H1 (cell line): ENCODE data around the gene AGBL1. TPM values are rescaled to one million over a fixed set of nuclear protein-coding genes. Genes with fewer than 3 reads are reported as not detected.

Source experiments
- CTCF ChIA-PET: fragments of 300-600 bp; sonication (Branson Sonifier 250); formaldehyde crosslinking; loops from one replicate; lab custom pipeline; 2021; ENCODE audit not compliant: partially characterized antibody; lab: Charles Lee
- POLR2A ChIA-PET: fragments of 300-600 bp; sonication (Branson Sonifier 250); formaldehyde crosslinking; loops from one replicate; lab custom pipeline; 2021; ENCODE audit warnings: inconsistent platforms; ENCODE audit not compliant: partially characterized antibody; lab: Charles Lee
- DNase-seq, 2 experiments: peaks; one replicate each; pipeline versions ENCODE4 v3.0.0 to v3.0.0-alpha.2; 2010 to 2022; ENCODE audit warnings: low spot score in 2 of 2, low read depth in 1 of 2, mixed read lengths in 1 of 2
- FAIRE-seq: peaks from 2 replicates; lab custom pipeline; 2011; peaks lifted over from hg19 to GRCh38; lab: Jason Lieb, UNC
- H2AFZ ChIP-seq: 2 replicates; pipeline ENCODE4 v1.8.1; 2012; ENCODE audit warnings: low read length, inconsistent platforms
- H2AK5ac ChIP-seq: 2 replicates; pipeline ENCODE4 v1.6.1; 2013; ENCODE audit warnings: low read depth, low read length
- H2BK120ac ChIP-seq: replicated peaks from 2 replicates; pipeline ENCODE3; 2013; ENCODE audit warnings: low read depth, low read length, inconsistent platforms
- H2BK12ac ChIP-seq: 2 replicates; pipeline ENCODE4 v1.6.1; 2013; ENCODE audit warnings: low read depth, low read length
- H2BK15ac ChIP-seq: 2 replicates; pipeline ENCODE4 v1.6.1; 2013; ENCODE audit warnings: low read length
- H2BK20ac ChIP-seq: 2 replicates; pipeline ENCODE4 v1.6.1; 2013; ENCODE audit warnings: low read length
- H2BK5ac ChIP-seq: 2 replicates; pipeline ENCODE4 v1.6.1; 2013; ENCODE audit warnings: low read depth, low read length
- H3K14ac ChIP-seq: 2 replicates; pipeline ENCODE4 v1.6.1; 2013; ENCODE audit warnings: inconsistent platforms; ENCODE audit not compliant: insufficient read length
- H3K18ac ChIP-seq: 2 replicates; pipeline ENCODE4 v1.6.1; 2013; ENCODE audit warnings: low read length; ENCODE audit errors: extremely low read depth
- H3K23ac ChIP-seq: 2 replicates; pipeline ENCODE4 v1.6.1; 2013; ENCODE audit warnings: inconsistent platforms; ENCODE audit not compliant: insufficient read length
- H3K23me2 ChIP-seq: 2 replicates; pipeline ENCODE4 v1.6.1; 2013; ENCODE audit warnings: low read depth, low read length
- H3K27ac ChIP-seq: 2 replicates; pipeline ENCODE4 v1.6.1; 2011; ENCODE audit warnings: low read depth, low read length, inconsistent platforms
- H3K27me3 ChIP-seq, 4 experiments: replicated peaks in 1 of 4; 1 replicate in 1 of 4; 2 replicates in 3 of 4; pipeline versions ENCODE4 v1.6.1 to v1.8.1; 2011 to 2013; ENCODE audit warnings: low read length in 3 of 4, mild to moderate bottlenecking in 3 of 4, inconsistent platforms in 2 of 4, mixed read lengths in 2 of 4, moderate library complexity in 1 of 4; ENCODE audit not compliant: control insufficient read depth in 3 of 4, insufficient read depth in 3 of 4; ENCODE audit errors: extremely low read depth in 1 of 4
- H3K36me3 ChIP-seq, 4 experiments: 2 replicates each; pipeline versions ENCODE4 v1.6.1 to v1.8.1; 2011 to 2013; ENCODE audit warnings: mild to moderate bottlenecking in 4 of 4, low read length in 3 of 4, moderate library complexity in 2 of 4, control low read depth in 1 of 4, inconsistent platforms in 1 of 4; ENCODE audit not compliant: insufficient read depth in 4 of 4, control insufficient read depth in 2 of 4
- H3K4ac ChIP-seq: replicated peaks from 2 replicates; pipeline ENCODE3; 2013; ENCODE audit warnings: low read length, low read depth, mixed read lengths, inconsistent platforms; ENCODE audit not compliant: insufficient read length
- H3K4me1 ChIP-seq, 4 experiments: replicated peaks in 1 of 4; 1 replicate in 1 of 4; 2 replicates in 3 of 4; pipeline versions ENCODE4 v1.6.1 to v1.8.1; 2011 to 2013; ENCODE audit warnings: low read length in 3 of 4, inconsistent platforms in 2 of 4, mixed read lengths in 1 of 4; ENCODE audit not compliant: insufficient read depth in 4 of 4, control insufficient read depth in 3 of 4
- H3K4me2 ChIP-seq, 2 experiments: 2 replicates each; pipeline versions ENCODE4 v1.6.1 to v1.8.1; 2011 to 2013; ENCODE audit warnings: low read depth in 2 of 2, low read length in 2 of 2, control low read depth in 1 of 2, inconsistent platforms in 1 of 2, mild to moderate bottlenecking in 1 of 2; ENCODE audit not compliant: insufficient read depth in 1 of 2
- H3K4me3 ChIP-seq, 4 experiments: fragments of 200-600, 300-600 bp in 1 of 4; sonication (generic), shearing (Covaris generic), sonication (Bioruptor Twin) in 1 of 4; 2 replicates each; pipeline versions ENCODE4 v1.5.1 to v1.8.1; 2011 to 2016; ENCODE audit warnings: low read length in 4 of 4, low read depth in 3 of 4, control low read depth in 2 of 4, inconsistent platforms in 2 of 4, mild to moderate bottlenecking in 2 of 4, mixed read lengths in 1 of 4, moderate library complexity in 1 of 4; ENCODE audit not compliant: insufficient read depth in 2 of 4; ENCODE audit errors: extremely low read depth in 1 of 4
- H3K56ac ChIP-seq: replicated peaks from 2 replicates; pipeline ENCODE3; 2013; ENCODE audit warnings: low read depth, mild to moderate bottlenecking, mixed read lengths, low read length, inconsistent platforms; ENCODE audit not compliant: insufficient read length
- H3K79me1 ChIP-seq: 2 replicates; pipeline ENCODE4 v1.6.1; 2013; ENCODE audit warnings: low read depth, low read length, control low read depth
- H3K79me2 ChIP-seq, 2 experiments: 2 replicates each; pipeline versions ENCODE4 v1.6.1 to v1.8.1; 2012 to 2013; ENCODE audit warnings: low read length in 2 of 2, mild to moderate bottlenecking in 2 of 2, inconsistent platforms in 1 of 2; ENCODE audit not compliant: insufficient read depth in 2 of 2, control insufficient read depth in 1 of 2
- H3K9ac ChIP-seq, 4 experiments: replicated peaks in 1 of 4; 1 replicate in 1 of 4; 2 replicates in 3 of 4; pipeline versions ENCODE4 v1.6.1 to v1.8.1; 2011 to 2013; ENCODE audit warnings: low read depth in 3 of 4, low read length in 3 of 4, control low read depth in 2 of 4, mild to moderate bottlenecking in 2 of 4, moderate library complexity in 2 of 4, inconsistent platforms in 1 of 4; ENCODE audit errors: extremely low read depth in 1 of 4
- H3K9me3 ChIP-seq, 2 experiments: 2 replicates each; pipeline versions ENCODE4 v1.6.1 to v1.8.1; 2012 to 2013; ENCODE audit warnings: mild to moderate bottlenecking in 2 of 2, moderate library complexity in 2 of 2, control low read depth in 1 of 2, inconsistent platforms in 1 of 2, low read depth in 1 of 2, low read length in 1 of 2, mixed read lengths in 1 of 2; ENCODE audit not compliant: insufficient read depth in 2 of 2
- H4K20me1 ChIP-seq, 2 experiments: replicated peaks in 1 of 2; 2 replicates each; pipeline versions ENCODE3 to v1.8.1; 2011 to 2013; ENCODE audit warnings: inconsistent platforms in 2 of 2, low read length in 2 of 2, mild to moderate bottlenecking in 1 of 2; ENCODE audit not compliant: insufficient read depth in 2 of 2, control insufficient read depth in 1 of 2
- H4K5ac ChIP-seq: 2 replicates; pipeline ENCODE4 v1.6.1; 2013; ENCODE audit warnings: low read length, low read depth, mixed read lengths, inconsistent platforms; ENCODE audit not compliant: insufficient read length
- H4K8ac ChIP-seq: 2 replicates; pipeline ENCODE4 v1.8.0; 2013; ENCODE audit warnings: mild to moderate bottlenecking, moderate library complexity, low read length, inconsistent platforms; ENCODE audit not compliant: insufficient read depth; ENCODE audit errors: extremely low read depth
- H4K91ac ChIP-seq: replicated peaks from 2 replicates; pipeline ENCODE3; 2013; ENCODE audit warnings: low read length, mixed read lengths, inconsistent platforms; ENCODE audit not compliant: insufficient read length
- MAX ChIP-seq: IDR thresholded peaks from 2 replicates; pipeline ENCODE4 v1.6.1; 2012; ENCODE audit warnings: inconsistent platforms
- TBP ChIP-seq: IDR thresholded peaks from 2 replicates; pipeline ENCODE4 v1.6.1; 2011; ENCODE audit warnings: low read depth, low read length, improper control_type of control experiment
- WGBS, 2 experiments: shearing (Covaris generic) in 1 of 2; methylation state at CpG; one replicate each; pipeline versions ENCODE4 v1.1.6 to v1.1.7; 2013 to 2015; ENCODE audit warnings: low lambda C conversion rate in 2 of 2, mixed read lengths in 2 of 2, inconsistent platforms in 1 of 2, low coverage in 1 of 2, missing lambda C conversion rate in 1 of 2; ENCODE audit not compliant: insufficient replicate concordance in 2 of 2, insufficient coverage in 1 of 2, insufficient read length in 1 of 2; ENCODE audit errors: extremely low coverage in 1 of 2, missing lambda C conversion rate in 1 of 2; 5-methylcytosine and 5-hydroxymethylcytosine counted together
- polyA plus RNA-seq, 7 experiments: library from polyadenylated mRNA; depleted of rRNA in 3 of 7; stranded (reverse) in 5 of 7; unstranded in 2 of 7; fragments of >200 nt in 5 of 7; fragments of 200-250 nt in 2 of 7; gene quantifications; 1 replicate in 5 of 7; 2 replicates in 1 of 7; 4 replicates in 1 of 7; pipeline versions ENCODE4 v1.2.1 to v1.2.3, GENCODE V29; 2011 to 2013; ENCODE audit warnings: missing spikeins in 2 of 7, mixed read lengths in 2 of 7
- total RNA-seq: library from RNA; stranded (reverse); fragmentation: NEBNext Ultra II Directional; extraction: Animal tissue kit (Norgen Biotek cat#: 25700); gene quantifications from 2 replicates; pipeline ENCODE4 v1.2.1, GENCODE V29; 2021

Gene AGBL1
- total and polyA plus RNA-seq, 2 of the 8 experiments (the other 6 are each of a cell fraction or from before 2014, with no cell fraction given) = not detected

GRCh38 chr15:86213888-86214287, 134.2 kb downstream of the AGBL1 start:
- Histone ChIP-seq H2BK12ac (no peak overlapping the region), H3K23ac (no peak overlapping the region), H3K79me1 (no peaks in the 10 kb centered on the region), H2AK5ac (no peak overlapping the region), H3K4me3 (no peak overlapping the region), H3K27ac (no peak overlapping the region), H3K4me2 (no peak overlapping the region), H3K9me3 (peaks cover 17 to 19% of the 10 kb centered on the region in 2 experiments), H3K36me3 (peaks cover 0 to 3% (median 0%) of the 10 kb centered on the region in 4 experiments; a peak in 1 of 8 replicates), H4K20me1 (no peaks in the 10 kb centered on the region), H3K4ac (no peak overlapping the region), H4K8ac (no peak overlapping the region), H3K9ac (no peak overlapping the region), H3K56ac (no peak overlapping the region), H2AFZ (no peak overlapping the region), H3K18ac (no peak overlapping the region), H2BK20ac (no peak overlapping the region), H3K4me1 (no peaks in the 10 kb centered on the region), H2BK120ac (no peak overlapping the region), H3K79me2 (no peaks in the 10 kb centered on the region), H2BK15ac (no peak overlapping the region), H2BK5ac (no peak overlapping the region), H4K5ac (no peak overlapping the region), H3K14ac (no peak overlapping the region), H3K27me3 (no peaks in the 10 kb centered on the region), H3K23me2 (no peaks in the 10 kb centered on the region), H4K91ac (no peak overlapping the region)
- ChIA-PET POLR2A (no interaction called here), CTCF (interaction anchor here (1.0 kb wide), 1 partner anchor 19 kb away, joined by 3 read pairs; no protein-coding TSS in a partner anchor)
- no peak for TF ChIP-seq TBP
- no peak for TF ChIP-seq MAX
- 94% methylated on average over 2 of the region's 2 CpGs; no CpG with 5 or more reads in 1 of the 2 experiments for WGBS, 2 experiments
- DNase-seq = no peak
- FAIRE-seq = no peak
